G401 (cell line): ENCODE measurements around the gene CST2. TPM values are rescaled to one million over a fixed set of nuclear protein-coding genes. Genes with fewer than 3 reads are reported as not detected.
"Not testable (repeated sequence)": the region's sequence is repeated elsewhere in the genome, so short reads cannot be mapped to it uniquely, and the experiment has no call there.

Experiments used
- DNase-seq: peaks from one replicate; pipeline ENCODE4 v3.0.0-alpha.2; 2015; ENCODE audit warnings: low spot score
- in situ Hi-C: cut with HindIII; loops from 2 replicates; pipeline ENCODE4 v1.10.0; 2016; ENCODE audit warnings: low sequenced_read_pairs, mixed read lengths
- total RNA-seq: library from RNA; depleted of rRNA; stranded (reverse); fragments of >200 nt; shearing (Covaris generic); gene quantifications from 2 replicates; pipeline ENCODE4 v1.2.3, GENCODE V29; 2014; rRNA removed

CST2 gene
- total RNA-seq, 1 experiment from 2014 or later: not detected

DNA sequence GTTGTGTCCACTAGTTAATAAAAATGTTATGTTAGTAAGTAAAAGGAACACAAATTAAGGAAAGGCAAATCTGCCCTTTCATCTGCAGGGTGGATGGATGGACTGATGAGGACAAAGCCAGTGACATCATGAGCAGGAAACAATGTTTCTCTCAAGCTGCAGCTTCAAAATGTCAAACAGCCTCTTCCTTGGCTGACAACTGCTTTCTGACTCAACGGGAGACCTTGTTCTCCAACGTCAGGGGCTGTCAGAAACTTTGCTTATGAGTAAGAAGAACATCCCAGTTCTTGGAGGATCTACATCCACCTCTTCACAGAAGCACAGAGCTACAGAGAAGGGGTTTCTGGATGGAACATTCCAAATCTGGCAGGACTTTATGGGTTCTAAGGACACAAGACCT, 6.0 kb downstream of the CST2 start:
- DNase-seq: no peak
- in situ Hi-C loops: no loop called here

DNA sequence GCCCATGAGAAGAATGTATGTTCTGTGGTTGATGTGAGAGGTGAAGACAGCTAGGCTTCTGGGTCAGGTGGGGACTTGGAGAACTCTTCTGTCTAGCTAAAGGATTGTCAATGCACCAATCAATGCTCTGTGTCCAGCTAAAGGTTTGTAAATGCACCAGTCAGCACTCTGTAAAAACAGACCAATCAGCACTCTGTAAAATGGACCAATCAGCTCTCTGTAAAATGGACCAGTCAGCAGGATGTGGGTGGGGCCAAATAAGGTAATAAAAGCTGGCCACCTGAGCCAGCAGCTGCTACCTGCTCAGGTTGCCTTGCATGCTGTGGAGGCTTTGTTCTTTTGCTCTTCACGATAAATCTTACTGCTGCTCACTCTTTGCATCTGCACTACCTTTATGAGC, 15.0 kb downstream of the CST2 start:
- in situ Hi-C loops: not testable (repeated sequence)

DNA sequence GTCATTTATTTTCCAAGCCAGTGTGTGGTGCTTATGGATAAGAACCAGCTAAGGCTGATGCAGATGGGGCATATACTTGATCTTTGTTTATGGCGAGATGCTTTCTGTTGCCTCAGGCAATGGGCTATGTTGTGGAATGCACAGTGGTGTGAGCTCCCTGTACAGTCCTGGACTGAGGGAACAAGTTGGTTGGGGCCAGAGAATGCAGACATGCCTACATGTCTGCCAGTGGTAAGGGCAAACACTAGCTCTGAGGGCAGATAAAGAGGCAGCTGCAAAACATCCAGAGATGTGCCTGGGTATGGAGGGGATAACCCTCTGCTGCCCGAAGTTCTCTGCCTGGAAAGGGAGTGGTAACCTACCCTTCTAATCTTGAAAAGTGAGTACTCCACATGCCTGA, 16.2 kb downstream of the CST2 start:
- DNase-seq, in situ Hi-C loops: not testable (repeated sequence)

More for the DNA sequence above, 15.0 kb downstream of the CST2 start:
- not testable (repeated sequence) for DNase-seq

DNA sequence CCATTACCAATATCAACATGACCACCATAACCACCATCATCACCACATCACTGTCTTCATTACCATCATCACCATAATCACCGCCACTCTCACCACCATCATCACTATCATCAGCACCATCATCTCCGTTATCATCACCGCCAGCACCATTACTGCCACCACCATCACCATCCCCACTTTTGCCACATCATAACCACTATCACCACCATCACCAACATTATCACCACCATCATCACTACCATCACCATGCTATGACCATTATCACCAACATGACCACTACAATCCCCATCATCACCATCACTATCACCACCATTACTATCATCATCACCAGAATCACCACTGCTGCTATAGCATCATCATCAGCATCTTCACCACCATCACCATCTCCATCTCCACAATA, 25.7 kb downstream of the CST2 start:
- DNase-seq: no peak

DNA sequence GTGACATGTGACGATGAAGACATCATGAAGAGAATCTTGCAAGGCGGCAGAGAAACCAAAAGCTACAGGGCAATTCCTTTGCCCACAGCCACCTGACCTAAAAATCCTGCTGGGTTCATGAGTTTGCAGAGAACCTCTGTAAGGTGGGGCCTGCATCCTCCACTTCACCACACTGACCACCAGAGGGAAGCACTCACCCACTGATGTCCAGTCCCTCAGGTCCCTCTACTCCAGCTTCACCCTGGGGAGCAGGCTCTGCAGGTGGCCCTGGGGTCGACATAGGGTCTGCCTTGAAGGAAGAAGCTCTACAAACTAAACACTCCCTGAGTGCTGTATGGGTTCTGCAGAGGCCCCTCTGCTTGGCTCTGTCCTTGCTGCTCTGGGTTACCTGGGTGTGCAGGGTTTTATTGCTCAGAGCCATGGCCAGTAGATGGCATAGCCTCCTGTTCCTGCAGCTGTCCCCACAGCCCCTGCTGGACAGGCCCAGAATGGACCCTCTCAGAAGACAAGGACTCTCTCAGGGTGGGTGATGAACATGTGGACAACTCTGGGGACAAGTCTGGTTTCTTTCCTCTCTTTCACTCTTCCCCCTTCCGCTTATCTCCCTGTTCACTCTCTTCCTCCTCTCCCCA, 27.2 kb downstream of the CST2 start:
- in situ Hi-C loops, DNase-seq: not testable (repeated sequence)

More for the DNA sequence above, 25.7 kb downstream of the CST2 start:
- in situ Hi-C loops: no loop called here

DNA sequence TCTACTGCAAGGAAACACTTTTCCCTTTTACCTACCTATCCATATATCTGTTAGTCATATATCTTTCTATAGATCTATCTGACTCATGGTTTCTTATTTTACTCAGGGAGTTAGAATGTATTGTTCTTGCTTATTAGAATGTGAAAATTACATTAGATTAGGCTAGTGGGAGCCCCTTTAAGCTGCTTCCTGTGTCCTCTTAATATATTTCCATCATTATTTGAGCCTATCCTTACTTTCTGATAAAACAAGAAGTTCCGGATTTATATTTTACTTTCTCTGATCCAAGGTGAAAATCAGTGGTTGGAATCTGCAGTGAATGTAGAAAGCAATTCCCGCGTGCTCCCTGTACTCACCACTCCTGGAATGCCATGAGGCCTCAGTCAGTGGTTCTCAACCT, 31.0 kb downstream of the CST2 start:
- DNase-seq: no peak
- in situ Hi-C loops: no loop called here

DNA sequence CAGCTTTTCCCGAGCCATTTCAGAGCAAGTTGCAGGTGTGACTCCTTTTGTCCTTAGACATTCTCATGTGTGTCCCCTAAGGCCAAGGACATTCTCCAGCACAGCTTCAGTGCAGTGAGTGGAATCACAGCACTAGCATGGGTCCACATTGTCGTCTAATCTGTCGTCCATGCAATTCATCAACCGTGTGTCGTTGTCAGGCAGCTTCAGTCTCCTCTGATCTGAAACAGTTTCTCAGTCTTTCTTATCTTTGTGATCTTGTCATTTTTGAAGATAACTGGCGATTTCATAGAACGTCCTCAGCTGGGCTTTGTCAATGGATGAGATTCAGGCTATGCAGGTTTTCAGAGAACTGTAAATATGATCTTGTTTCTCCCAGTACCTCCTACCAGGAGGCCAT, 31.7 kb downstream of the CST2 start:
- no peak for DNase-seq
- in situ Hi-C loops: no loop called here

DNA sequence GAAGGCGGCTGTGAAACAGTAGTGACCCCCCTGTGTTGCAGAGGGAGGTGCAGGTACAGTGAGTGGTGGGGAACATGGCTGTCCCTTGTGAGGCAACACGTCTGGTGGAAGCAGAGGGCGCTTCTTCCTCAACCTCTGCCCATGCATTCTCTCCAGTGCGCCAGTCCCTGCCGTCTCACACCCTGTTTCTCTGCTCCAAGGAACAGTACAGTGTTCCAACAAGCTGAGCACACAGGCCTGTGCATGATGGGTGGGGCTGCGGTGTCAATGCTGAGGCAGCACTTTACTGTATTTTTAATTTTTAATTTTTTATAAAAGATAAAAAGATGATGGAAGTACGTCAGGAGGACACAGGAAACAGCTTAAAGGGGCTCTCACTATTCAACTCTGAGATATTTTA, 32.5 kb downstream of the CST2 start:
- no peak for DNase-seq
- in situ Hi-C loops: no loop called here

DNA sequence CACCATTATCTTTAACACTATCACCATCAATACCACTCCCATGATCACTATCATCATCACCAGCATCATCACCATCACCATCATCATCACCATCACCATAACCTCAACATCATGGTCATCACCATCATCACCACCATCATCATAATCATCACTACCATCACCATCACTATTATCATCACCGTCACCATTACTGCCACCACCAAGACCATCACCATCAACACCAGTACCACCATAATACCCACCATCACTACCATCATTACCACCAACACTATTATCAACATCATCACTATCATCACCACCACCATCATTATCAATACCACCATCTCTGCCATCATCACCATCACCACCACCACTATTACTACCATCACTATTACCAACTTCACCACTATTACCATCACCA, 43.1 kb downstream of the CST2 start:
- in situ Hi-C loops: no loop called here
- no peak for DNase-seq

DNA sequence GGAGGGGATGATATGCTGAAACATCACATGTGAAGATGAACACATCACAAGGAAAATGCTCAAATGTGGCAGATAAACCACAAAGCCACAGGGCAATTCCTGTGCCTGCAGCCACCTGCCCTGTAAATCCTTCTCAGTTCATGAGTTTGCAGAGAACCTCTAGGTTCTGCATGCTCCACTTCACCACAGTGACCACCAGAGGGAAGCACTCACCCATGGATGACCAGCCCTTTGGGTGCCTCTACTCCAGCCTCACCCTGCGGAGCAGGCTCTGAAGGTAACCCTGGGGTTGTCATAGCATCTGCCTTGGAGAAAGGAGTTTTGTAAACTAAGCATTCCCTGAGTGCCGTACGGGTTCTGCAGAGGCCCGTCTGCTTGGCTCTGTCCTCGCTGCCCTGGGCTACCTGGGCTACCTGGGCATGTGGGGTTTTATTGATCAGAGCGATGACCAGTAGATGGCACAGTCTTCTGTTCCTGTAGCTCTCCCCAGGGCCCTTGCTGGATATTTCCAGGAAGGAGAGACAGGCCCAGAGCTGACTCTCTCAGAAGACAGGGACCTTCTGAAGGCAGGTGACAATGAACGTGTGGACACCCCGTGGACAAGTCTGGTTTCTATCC, 44.1 kb downstream of the CST2 start:
- peak; percentile 1 for DNase-seq
- in situ Hi-C loops: no loop called here

DNA sequence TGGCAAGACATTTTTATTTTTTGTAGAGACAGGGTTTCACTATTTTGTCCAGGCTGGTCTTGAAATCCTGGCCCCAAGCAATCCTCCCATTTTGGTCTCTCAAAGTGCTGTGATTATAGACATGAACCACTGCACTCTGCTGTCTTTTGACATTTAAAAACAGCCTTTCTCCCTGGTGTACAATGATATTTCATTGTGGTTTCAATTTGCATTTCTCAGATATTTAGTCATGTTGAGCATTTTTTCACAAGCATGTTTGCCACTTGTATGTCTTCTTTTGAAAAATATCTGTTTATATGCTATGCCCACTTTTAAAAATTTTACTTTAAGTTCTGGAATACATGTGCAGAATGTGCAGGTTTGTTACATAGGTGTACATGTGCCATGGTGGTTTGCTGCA, 47.9 kb downstream of the CST2 start:
- in situ Hi-C loops, DNase-seq: not testable (repeated sequence)

DNA sequence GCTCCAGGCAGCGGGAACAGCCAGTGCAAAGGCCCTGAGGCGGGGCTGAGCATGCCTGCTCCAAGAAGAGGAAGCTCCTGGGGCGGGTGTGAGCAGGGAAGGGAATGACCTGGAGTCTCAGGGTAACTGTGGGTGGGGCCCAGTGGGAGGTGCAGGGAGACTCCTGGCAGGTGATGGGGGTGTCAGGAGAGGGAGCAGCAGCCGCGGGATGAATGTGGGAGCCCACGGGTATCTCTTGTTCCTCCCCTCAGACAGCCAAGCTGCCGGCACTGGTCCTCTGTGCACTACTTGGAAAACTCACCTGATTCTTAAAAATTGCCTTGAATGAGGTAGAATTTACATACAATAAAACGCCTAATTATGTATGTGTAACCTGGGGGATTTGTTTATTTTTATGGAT, 49.1 kb downstream of the CST2 start:
- DNase-seq, in situ Hi-C loops: not testable (repeated sequence)

DNA sequence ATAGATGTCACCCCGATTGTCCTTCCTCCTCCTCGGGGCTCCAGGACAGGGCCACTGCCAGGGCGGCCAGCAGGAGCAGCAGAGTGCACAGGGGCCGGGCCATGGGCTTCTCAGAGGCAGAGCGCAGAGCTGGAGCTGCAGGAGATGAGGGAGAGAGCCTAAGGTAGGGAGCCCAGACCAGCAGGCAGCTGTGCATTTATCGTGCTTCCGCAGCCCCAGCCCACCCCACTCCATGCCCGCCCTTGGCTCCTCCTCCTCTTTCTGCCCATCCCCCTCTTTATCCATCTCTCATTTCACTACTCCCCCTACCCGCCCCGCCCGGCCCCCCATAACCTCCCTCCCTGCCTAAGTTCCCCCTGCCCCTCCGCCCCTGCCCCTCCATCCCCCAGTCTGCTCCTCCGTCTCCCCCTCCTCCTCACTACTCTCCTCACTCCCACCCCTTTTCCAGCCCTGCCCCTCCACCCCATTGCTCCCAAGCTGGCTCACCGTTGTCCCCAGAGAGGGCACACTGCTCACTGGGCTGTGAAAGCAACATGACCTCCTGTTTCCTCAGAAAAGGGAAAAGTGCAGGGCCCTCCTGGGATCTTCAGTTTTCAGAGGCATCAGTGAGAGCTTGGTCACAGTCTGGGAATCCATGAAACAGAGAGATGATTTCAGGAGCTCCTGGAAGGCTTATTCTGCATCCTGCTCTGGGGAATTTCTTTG, 50.3 kb downstream of the CST2 start:
- DNase-seq: no peak
- in situ Hi-C loops: no loop called here

DNA sequence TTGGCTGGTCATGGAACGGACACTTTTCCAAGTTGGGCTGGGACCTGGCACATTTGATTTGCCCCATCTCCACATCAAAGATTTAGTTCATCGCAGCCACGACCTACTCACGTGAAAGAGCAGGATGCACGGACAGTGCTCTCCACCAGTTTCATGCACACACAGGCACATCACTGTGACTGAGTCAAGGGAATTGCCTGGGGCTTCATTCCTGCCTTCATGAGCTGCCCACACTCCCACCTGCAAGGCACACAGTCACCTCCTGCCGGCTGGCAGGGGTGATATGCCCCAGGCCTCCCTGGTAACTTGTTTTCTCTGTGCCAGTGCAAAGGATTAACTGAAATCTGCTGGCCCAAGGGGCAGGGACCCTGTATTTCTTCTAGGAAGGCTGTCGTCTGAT, 52.4 kb downstream of the CST2 start:
- in situ Hi-C loops: no loop called here

More for the DNA sequence above, 52.4 kb downstream of the CST2 start:
- no peak for DNase-seq

Other genes with a start within 250 kb of the CST2 start
- not detected in 2 replicates for gene CST9, start 220.8 kb downstream of the CST2 start, total RNA-seq
- gene CST3, start 188.8 kb downstream of the CST2 start, total RNA-seq: 26.7 and 56.5 TPM in 2 replicates
- not detected in 2 replicates for gene CST4, start 137.7 kb downstream of the CST2 start, total RNA-seq
- gene CST1, start 75.8 kb downstream of the CST2 start, total RNA-seq: not detected in 2 replicates
- not detected in 2 replicates for gene CST5, start 53.0 kb upstream of the CST2 start, total RNA-seq
- not detected in 2 replicates for gene GGTLC1, start 162.1 kb upstream of the CST2 start, total RNA-seq